ENCODE data around the gene RHBDF2.
A peak's percentile ranks its signal among the peaks of the same experiment; 100 is the strongest.

GRCh38 chr17:76473541-76473985 is 27.7 kb downstream of the RHBDF2 start:
- TF ChIP-seq POLR2A (IDR thresholded peaks at IDR 0.05): no peak
- peak in 3 of 7 experiments; percentile 3 to 6 (median 4) for TF ChIP-seq CTCF (IDR thresholded peaks at IDR 0.05)
- TF ChIP-seq POLR2AphosphoS5 (IDR thresholded peaks at IDR 0.05): no peak

All from stomach (tissue), 4 donors.